ENCODE measurements around the gene COL3A1.

The COL3A1 gene

DNA sequence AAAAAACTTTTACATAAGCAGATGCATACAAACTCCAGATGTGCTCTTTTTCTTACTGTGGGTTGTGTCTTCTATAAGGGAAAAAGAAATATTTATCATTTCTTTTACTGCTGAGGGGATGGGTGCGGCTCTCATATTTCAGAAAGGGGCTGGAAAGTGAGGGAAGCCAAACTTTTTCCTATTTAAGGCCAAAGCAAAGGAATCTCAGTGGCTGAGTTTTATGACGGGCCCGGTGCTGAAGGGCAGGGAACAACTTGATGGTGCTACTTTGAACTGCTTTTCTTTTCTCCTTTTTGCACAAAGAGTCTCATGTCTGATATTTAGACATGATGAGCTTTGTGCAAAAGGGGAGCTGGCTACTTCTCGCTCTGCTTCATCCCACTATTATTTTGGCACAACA, at the start of gene COL3A1:
TSS of gene COL3A1 (plus strand) at position 210 of the 400 bp plus-strand sequence. CDS start at position 327, 117 bp downstream.
- no peak for DNase-seq (ENCODE audit: low spot score)

DNA sequence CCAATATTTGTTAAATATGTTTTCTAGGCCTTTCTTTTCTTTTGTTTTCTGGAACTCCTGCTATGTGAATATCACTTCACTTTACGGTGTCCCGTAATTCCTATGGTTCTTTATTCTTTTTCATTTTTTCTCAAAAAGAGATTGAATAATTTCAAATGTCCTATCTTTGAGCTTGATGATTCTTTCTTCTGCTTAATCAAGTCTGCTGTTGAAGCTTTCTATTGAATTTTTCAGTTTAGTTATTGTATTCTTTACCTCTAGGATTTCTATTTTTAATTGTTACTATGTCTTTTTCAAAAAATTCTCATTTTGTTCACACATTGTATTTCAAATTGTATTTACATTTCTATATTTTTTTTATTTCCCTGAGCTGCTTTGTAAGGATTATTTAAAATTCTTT, 45.5 kb upstream of the COL3A1 start:
- no peak for DNase-seq (ENCODE audit: low spot score)

DNA sequence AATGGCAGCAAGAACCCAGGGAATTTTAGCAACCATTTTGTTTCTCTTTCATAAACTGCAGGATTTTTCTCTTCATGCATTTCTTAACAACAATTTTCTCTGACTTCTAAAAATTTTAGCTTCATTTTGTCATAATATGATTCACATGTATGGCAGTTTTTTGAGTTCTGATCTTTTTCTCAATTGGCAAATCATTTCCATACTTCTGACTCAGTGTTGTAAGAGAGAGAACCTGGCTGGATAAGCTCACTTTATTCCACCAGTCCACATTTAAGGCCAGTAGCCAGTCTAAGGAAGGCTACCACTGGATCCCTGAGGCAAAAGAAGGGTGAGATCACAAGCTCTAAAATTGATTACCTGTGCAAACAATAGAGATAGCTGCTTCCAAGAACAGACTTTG, 42.8 kb upstream of the COL3A1 start:
- DNase-seq (ENCODE audit: low spot score) = no peak

DNA sequence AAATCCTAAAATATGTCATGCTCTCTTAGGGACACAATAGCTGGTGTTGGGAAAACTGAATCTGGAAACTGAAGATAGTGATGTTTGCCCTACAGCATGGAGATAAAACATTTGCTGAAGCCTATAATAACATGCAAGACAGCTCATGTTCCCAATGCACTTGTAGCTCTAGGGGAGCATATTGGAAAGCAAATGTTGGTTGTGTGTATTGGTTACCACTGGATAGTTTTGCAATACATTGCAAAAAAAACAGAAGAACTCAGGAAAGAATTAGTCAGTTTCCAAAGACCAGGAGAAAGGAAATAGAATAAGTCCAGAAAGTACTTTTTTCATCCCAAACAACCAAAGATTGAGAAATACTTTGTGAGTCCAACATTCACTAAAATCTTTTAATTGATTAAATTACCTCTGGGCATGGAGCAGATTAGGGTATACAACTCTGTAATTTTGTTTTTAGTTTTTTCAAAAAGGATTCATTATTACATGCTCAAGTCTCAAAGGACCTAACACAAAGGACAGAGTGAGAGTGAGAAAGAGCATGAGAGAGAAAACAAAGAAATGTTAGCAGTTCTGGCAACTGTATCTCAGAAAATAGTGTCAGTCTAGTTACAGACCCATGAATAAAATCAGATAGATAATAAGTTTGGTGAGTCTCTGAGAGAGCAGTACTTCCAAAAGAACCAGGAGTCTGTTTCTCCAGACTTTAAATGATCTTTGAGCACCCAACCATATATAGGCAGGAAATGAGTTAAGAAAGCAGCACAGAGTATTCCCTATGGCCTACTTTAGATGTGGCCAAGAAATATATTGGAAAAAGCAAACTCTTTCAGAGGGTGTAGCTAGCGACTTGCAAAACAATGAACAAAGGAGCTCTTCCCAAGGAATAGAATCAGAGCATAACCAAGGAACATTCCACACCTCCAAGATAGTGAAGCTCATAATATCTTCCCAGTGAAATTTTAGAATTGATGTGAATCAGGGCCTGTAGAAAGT, 36.6 kb upstream of the COL3A1 start:
- no peak for DNase-seq (ENCODE audit: low spot score)

DNA sequence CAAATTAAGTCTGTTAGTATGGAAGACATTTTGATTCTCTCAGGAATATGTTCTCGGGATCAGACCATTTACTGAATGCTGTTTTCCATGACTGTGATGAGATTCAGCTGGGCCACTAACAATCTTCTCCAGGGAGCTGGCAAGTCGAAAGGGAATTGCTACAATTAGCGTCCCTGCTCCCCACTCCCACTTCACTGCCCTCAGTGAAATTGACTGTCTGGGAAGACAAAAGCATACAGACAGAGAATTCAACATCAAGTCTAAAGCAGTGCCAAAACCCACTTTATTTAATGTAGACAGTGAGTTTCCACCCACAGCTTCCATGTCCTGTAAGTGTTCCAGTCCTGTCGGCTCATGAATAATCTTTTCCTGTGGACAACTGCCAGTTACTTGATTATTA, 34.0 kb upstream of the COL3A1 start:
- DNase-seq (ENCODE audit: low spot score) = no peak

DNA sequence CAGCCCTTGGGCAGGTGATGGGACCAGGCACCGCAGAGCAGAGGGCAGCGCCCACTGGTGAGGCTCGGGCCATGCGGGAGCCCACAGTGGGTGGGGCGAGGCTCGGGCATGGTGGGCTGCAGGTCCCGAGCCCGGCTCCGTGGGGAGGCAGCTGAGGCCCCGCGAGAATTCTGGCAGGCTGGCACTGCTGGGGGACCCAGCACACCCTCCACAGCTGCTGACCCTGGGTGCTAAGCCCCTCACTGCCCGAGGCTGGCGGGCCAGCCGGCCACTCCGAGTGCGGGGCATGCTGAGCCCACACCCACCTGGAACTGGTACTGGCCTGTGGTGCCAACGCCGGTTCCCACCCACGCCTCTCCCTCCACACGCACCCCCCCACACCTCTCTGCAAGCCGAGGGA, 29.7 kb upstream of the COL3A1 start:
- no peak for DNase-seq (ENCODE audit: low spot score)

DNA sequence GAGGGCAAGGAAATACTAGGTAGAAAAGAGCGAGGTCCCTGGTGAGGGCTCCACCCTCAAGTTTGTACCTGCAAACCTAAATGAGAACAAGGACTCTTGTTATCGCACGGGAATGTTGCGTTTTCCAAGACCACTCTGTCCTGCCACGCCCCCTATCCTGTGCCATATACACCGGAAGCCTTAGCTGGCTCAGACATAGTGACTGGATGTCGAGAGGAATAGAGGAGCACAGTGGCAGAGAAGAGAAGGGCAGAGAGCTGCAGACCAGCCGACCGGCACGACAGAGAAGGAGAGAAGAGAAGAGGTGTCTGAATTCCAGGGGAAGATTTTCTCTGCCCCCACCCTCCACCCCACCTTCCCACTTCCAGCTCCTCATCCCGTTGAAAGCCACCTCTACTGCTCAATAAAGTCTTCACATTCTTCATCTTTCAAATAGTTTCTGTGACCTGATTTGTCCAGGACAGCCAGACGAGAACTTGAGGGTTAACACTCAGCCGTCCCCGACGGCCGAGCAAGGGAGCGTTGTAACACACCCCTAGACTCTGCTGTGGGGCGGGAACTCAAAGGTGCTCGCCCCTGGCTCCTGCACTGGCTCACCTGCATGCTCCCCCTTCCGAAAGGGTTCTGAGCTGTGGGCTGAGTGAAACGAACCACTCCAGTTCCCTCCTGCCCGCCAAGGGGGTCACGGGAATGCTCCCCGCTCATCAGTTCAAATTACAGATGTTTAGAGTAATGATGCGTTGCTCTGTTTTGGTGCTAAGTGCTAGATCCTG, 24.9 kb upstream of the COL3A1 start:
- DNase-seq (ENCODE audit: low spot score) = no peak

DNA sequence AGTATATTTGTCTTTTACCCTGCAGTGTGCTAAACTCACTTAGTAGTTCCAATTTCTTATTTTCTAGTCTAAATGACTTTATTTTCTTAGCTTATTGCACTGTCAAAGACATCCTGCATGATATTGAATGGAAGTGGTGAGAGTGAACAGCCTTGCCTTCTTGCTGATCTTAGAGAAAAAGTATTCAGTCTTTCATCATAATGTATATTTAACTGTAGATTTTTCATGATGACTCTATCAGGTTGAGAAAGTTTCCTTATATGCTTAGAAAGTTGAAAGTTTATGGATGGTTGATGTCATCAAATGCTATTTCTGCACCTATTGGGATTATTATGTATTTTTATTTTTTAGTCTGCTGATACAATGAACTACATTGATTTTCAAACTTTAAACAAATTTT, 21.3 kb upstream of the COL3A1 start:
- DNase-seq (ENCODE audit: low spot score) = no peak

DNA sequence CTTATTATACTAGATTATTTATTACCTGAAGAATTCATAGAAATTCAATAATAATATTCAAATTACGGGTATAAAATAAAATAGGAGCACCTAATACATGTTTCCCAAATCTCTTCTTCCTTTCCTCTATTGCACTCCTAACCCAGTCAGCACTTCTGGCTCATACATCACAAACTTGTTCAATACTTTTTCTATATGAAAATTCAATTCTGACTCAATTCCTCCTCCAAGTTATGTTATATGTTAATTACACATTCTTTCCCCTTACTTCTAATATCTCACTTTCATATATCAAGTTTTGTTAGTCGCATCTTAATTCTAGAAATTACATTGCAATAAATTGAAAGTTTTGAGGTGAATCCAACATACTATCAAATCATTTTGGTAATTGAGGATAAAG, 17.9 kb upstream of the COL3A1 start:
- DNase-seq (ENCODE audit: low spot score) = no peak

DNA sequence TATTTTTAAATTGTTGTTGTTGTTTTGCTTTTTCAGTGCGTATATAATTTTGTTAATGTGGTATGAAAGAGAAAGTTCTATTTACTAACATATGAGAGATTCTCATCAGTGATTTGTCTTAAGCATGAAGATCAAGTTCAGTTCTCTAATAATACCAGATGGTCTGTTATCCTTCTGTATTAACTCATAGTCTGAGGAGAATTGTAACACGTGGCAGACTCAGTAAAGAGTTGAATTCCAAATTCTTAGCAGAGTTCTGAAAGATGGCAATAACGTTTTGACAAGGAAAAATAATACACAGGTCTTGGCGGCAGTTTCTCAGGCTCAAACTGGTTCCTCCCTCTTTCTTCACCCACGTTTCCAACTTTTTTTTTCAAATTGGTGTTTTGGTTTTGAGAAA, 17.2 kb upstream of the COL3A1 start:
- no peak for DNase-seq (ENCODE audit: low spot score)

DNA sequence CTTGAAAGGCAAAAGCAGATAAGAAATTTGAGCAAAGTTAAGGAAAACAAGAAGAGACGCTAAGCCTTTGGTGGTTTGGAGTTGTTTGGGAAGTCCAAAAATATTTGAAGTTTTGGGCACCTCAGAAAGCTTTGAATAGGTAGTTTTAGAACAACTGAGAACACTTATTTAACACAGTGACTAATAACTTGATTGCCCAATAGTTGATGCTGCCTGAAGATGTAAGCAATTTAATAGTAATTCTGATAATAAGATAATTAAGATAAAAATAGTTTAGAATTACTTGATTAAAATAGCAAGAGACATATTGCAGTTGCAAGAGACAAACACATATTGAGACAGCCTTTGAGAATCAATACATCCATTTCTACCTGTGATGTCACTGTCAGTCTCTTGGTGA, 16.5 kb upstream of the COL3A1 start:
- no peak for DNase-seq (ENCODE audit: low spot score)

DNA sequence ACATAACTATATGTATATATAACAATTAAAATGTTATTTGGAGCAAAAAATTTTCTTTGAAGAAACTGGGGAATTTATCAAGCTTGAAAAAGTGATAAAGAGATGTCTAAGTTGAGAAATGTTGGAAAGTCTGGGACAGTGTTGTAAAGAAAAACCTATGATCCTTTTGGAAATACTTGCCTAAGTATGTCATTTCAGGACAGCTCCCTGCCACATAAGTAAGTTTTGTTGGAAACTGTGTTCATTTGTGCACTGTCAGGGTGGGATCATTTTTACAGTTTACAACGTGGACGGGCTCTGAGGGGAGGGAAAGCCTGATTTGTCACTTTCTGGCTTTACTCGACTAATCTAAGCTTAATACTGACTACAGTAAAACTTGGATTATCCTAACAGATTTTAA, 10.4 kb upstream of the COL3A1 start:
- DNase-seq (ENCODE audit: low spot score) = no peak

DNA sequence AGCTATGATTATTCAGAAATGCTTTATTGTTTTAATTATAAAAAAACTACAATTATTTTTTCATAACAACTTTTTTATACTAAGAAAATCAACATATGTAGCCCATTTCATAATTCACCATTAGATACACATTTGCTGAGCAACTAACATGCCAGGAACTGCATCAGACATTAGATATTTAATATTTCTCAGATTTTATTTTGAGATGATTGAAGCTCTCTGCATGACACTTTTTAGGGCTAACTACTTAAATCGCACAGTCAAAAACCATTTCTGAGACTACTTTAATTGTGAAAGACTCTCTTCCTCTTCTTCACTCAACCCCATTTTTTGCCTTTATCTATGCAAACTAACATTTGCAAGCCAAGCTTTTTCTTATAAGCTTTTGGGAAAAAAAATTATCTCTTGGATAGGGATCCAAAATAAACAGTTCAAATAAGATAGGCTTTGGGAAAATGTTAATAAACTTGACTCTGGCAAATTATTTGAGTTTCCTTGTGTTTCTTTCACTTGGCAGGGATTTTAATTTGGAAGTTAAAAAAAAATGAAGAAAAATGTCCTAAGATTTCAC, 9.1 kb upstream of the COL3A1 start:
- no peak for DNase-seq (ENCODE audit: low spot score)

DNA sequence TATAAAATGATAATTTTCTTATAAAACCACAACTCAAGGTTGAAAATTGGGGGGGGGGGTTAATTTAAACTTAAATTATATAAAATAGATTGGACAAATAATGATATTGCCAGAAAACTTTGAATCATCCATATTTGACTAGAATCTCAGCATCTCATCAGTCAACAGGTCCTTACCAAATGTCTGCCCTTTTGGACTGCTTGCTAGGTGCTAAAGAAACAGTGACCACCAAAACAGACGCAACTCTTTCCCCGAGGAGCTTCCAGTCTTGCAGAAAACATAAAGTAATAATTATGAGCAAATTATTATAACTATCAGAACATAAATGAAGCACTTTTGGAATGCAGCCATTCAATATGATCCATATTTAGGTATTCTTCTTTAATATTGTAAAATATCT, 8.6 kb upstream of the COL3A1 start:
- DNase-seq (ENCODE audit: low spot score) = no peak

DNA sequence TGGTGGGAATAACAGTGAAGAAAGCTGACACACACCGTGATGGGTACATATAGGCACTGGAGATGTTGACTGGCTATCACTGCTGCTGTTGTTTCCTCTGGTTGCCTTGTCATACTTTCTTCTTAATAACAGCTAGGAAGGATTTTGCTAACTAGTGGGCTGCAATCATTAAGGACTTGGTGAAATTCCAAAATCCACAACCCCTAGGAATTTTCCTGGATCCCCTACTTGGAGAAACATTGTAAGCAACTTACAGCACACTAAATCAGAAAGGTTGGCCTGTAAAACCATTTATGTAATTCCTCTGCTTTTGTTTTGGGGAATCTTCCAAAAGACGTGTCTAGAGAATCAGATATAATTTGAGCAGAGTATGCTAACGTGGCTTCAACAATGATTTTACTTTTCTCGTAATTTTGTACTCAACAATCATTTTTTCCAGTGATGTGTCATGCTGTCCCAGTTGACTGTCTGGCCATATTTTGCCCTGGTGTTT, 8.0 kb upstream of the COL3A1 start:
- DNase-seq (ENCODE audit: low spot score) = no peak

DNA sequence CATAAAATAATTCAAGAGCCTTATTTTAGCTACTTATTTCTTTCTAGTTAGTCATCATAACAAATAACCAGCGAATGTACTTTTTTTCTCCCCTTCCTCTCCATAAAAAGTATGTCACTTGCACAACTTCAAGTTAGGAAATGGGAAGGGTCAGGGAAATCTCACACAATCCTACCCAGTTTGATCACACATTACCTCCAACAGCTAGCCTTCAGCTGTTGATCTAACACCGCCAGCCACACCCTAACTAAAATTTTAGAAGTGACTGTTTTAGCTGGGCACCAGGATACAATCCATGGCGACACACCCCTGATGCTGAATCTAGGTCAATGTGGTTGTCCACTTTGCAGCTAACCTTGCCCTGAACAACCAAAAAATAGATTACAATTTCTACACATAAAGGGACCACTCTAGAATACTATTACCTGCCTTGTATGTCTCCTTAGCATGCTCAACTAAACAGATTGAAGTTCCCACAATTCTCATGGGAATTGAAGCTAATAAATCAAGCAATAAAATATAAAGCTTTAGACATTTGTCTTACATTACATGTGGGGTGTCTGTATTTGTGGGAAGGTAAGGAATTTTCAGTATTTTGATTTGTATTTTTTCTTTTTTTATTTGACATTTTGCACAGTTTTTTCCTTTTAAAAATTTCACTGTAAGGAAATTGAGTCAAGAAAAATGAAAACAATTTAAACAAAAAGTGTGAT, 7.3 kb upstream of the COL3A1 start:
- DNase-seq (ENCODE audit: low spot score) = no peak

DNA sequence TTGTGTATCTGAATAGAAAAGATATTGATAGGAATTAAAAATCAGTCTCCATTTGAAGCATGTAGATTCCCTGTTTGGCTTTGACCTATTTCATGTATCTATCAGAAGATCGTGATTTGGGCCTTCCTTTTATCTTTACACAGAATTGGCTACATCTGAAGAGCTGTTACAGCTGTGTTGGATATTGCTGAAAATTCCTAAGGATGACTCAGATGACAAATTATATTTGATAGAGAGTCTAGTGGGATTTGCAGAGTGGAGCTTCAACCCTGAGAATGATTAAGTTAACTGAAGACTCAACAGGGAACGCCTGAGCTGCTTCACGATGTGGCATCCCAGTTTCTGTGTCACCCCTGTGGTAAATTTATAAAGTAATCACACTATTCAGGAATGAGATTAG, 4.9 kb upstream of the COL3A1 start:
- DNase-seq (ENCODE audit: low spot score) = no peak

DNA sequence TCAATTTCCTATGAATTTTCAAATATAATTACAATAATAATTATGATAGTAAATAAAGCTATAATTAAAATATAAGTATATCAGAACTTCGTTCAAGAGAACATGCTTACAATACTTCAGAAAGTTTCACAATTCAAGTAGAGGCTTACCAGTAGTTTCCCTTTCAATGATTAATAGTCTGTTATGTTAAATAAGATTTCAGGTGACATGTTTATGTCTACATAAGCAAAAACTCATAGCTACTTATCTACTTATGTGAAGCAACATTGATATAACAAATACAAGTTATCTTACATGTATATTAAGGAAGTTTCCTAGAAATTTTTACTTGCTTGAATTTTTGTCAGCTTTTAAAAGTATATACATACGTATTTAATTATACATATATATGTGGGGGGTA, 4.5 kb upstream of the COL3A1 start:
- DNase-seq (ENCODE audit: low spot score) = no peak

DNA sequence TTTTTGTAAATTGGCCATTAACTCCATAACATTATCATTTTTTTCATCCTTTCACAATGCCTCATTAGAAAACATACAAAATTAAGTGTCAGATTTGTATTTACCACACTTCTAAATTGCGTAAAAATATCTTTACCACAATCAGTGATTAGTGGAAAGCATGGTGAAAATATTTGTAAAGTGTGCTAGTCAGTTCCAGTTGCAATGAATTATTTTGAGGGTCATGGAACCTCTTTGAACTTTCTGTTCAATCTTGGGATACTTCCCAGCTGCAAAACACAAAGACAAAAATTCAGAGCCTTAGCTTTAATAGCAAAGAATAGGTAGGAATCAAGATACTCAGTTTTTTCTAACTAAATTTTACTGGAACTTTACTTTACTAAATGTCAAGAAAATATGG, 4.0 kb upstream of the COL3A1 start:
- no peak for DNase-seq (ENCODE audit: low spot score)

DNA sequence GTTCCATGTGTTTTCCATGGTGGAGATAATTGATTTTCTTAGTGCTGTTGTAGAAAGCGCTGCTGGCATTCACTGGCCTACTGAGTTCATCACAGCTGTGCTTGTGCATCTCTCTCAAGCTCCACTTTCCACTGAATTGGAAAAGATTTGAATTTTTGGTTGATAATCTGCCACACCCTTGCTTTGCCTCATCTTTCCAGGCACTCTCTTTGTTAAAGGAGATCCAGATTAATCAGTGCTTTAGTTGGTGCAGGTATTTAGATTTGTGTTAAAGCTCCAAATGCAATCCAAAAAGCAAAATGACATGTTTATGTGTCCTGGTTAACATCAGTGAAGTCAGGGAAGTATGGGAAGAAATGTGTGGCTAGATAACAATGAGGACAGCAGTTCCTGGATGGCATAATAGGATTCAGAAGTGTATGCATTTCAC, 2.7 kb upstream of the COL3A1 start:
- no peak for DNase-seq (ENCODE audit: low spot score)

DNA sequence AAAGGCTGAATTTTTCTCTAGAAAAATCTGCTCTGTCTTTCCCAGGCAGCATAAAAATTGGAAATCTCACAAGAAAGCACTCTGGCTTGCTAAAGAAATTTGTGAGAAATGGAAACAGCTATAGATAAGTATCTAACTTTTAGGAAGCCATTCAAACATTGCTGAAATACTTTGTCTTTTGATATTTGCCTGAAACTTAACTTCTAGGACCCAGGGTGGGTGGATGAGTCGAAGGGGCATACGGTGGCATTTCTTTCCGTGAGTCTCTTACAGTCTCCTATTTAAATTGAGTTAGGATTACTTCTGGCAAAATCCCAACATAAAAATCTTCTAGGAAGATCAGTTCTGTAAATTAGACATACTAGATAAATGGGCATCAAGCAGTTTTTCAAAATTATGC, 532 bp upstream of the COL3A1 start:
- DNase-seq (ENCODE audit: low spot score) = no peak

DNA sequence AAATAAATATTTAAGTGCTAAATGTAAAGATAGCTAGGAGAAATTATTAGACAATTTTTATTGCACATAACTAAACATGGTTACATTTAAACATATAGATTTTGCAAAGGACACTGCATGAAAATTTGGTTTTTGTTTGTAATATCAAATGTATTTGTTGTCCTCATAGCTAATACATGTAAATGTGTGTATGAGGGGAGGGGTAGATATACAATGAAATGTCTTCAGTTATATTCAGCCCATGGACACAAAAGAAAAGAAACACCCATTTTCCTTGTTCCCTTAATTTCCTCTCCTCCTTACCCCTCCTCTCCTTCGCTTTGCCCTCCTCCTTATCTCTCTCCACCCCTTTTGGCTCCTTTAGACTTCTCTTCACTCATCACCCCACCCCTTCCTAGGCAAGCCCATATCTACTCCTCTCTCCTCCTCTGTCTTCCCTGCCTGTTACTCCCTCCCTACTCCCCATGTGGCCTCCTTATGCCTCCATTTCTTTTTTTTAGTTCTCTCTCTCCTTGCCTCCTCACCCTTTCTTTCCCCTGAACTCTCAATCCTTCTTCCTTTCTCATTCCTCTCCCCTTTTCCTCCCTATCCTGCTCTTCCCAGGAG, 1.4 kb downstream of the COL3A1 start:
- no peak for DNase-seq (ENCODE audit: low spot score)
